ENCODE results near the gene IER3IP1. TPM values are rescaled to one million over a fixed set of nuclear protein-coding genes. Genes with fewer than 3 reads are reported as not detected.

Gene IER3IP1
- total and polyA plus RNA-seq, 2 of the 4 experiments (the other 2 are of a cell fraction), result 7.0 to 11.7 TPM

DNA sequence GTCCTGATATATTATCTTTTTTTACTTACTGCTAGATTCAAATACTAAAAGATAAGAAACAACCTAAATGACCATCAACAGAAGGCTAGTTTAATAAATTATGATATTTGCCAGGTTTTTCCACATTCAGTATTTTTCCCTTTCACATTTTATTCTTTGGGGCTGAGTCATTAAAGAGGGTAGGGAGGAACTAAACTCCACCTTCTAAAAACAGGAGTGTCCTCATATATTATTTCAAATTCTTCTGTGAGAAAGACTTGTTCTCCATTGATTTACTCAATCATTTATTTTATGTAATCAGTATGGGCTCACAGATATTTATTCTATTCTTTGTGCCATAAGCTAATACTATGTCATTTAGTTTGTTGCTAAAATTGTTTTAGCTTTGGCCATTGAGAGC, 34.9 kb downstream of the IER3IP1 start:
- no peak overlapping the region for H2BK5ac ChIP-seq (ENCODE audit: low read depth, low read length, poor library complexity, severe bottlenecking)
- H3K9ac ChIP-seq (ENCODE audit: low read depth, low read length), result no peak overlapping the region
- no peak overlapping the region for H4K5ac ChIP-seq (ENCODE audit: low read depth, low read length)
- H4K20me1 ChIP-seq (ENCODE audit: insufficient read depth, low read length), result 0 out of 2 replicates have a peak, but pooled peaks cover 5% of the 10 kb centered on the region
- ChIA-PET CTCF (no interaction called here), POLR2A (ENCODE audit: unreplicated experiment) (no interaction called here)
- H3K56ac ChIP-seq (ENCODE audit: extremely low read depth, insufficient read depth, low read length), result no peak overlapping the region
- H3K23ac ChIP-seq (ENCODE audit: low read depth, low read length), result no peak overlapping the region
- H4K91ac ChIP-seq (ENCODE audit: insufficient read depth, low read depth, low read length), result no peak overlapping the region
- no peak overlapping the region for H3K14ac ChIP-seq (replicated peaks; ENCODE audit: low read depth, low read length)
- H2AK5ac ChIP-seq (ENCODE audit: low read depth, low read length), result no peak overlapping the region
- no TSS peak for BruUV-seq (replicated peaks)
- no peak overlapping the region for H3K4me3 ChIP-seq (ENCODE audit: insufficient read depth, low read depth, low read length)
- no peak overlapping the region for H2BK20ac ChIP-seq (ENCODE audit: low read depth, low read length)
- H3K9me3 ChIP-seq (ENCODE audit: control insufficient read depth, insufficient read depth, low read length), result no peaks in the 10 kb centered on the region
- no peak overlapping the region for H3K27ac ChIP-seq (ENCODE audit: insufficient read depth, low read length)
- H3K4me1 ChIP-seq (ENCODE audit: control insufficient read depth, insufficient read depth, low read length), result no peaks in the 10 kb centered on the region
- no peak for TF ChIP-seq MAFK (IDR thresholded peaks at IDR 0.05; ENCODE audit: low read depth, low read length)
- no peak for TF ChIP-seq CHD1 (IDR thresholded peaks at IDR 0.05; ENCODE audit: low read depth, low read length)
- no peak for TF ChIP-seq CEBPB (IDR thresholded peaks at IDR 0.05; ENCODE audit: low read depth, low read length)
- TF ChIP-seq FOS (IDR thresholded peaks at IDR 0.05; ENCODE audit: low read depth, low read length), result no peak
- no peak for TF ChIP-seq RAD21 (IDR thresholded peaks at IDR 0.05; ENCODE audit: low read length)
- TF ChIP-seq, protein P1, sequence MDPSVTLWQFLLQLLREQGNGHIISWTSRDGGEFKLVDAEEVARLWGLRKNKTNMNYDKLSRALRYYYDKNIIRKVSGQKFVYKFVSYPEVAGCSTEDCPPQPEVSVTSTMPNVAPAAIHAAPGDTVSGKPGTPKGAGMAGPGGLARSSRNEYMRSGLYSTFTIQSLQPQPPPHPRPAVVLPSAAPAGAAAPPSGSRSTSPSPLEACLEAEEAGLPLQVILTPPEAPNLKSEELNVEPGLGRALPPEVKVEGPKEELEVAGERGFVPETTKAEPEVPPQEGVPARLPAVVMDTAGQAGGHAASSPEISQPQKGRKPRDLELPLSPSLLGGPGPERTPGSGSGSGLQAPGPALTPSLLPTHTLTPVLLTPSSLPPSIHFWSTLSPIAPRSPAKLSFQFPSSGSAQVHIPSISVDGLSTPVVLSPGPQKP (IDR thresholded peaks at IDR 0.05; ENCODE audit: borderline replicate concordance, low read depth, low read length), result no peak
- TF ChIP-seq BHLHE40 (IDR thresholded peaks at IDR 0.05; ENCODE audit: low read depth, low read length), result no peak
- no peak overlapping the region for H4K8ac ChIP-seq (ENCODE audit: low read depth in 2 of 2, low read length in 2 of 2)
- H3K9me1 ChIP-seq (ENCODE audit: insufficient read depth, low read length), result peaks cover 3% of the 10 kb centered on the region; the same call in 1 of the 2 replicates
- no peak overlapping the region for H2BK15ac ChIP-seq (ENCODE audit: low read depth, low read length)
- no peak overlapping the region for H2AFZ ChIP-seq (replicated peaks; ENCODE audit: low read length, poor library complexity)
- 0 out of 2 replicates have a peak, but pooled peaks cover 1% of the 10 kb centered on the region for H3K36me3 ChIP-seq (ENCODE audit: control insufficient read depth, insufficient read depth, low read length)
- in situ Hi-C loops (cut with MboI; ENCODE audit: low sequenced_read_pairs) (no loop called here), intact Hi-C loops (cut with micrococcal nuclease) (no loop called here), dilution Hi-C loops (cut with HindIII; ENCODE audit: low sequenced_read_pairs, unreplicated experiment) (no loop called here)
- no peak overlapping the region for H3K18ac ChIP-seq (ENCODE audit: low read depth, low read length)
- no peak overlapping the region for H3K4me2 ChIP-seq (ENCODE audit: low read depth, low read length)
- no peak for DNase-seq
- no peak overlapping the region for H3K4ac ChIP-seq (ENCODE audit: low read depth, low read length)
- peaks cover 12 to 35% of the 10 kb centered on the region in 2 experiments for H3K79me1 ChIP-seq (ENCODE audit: low read depth in 1 of 2, low read length in 2 of 2)
- no peak overlapping the region for H2BK120ac ChIP-seq (ENCODE audit: low read depth, low read length)
- no peak overlapping the region for H2AK9ac ChIP-seq (replicated peaks; ENCODE audit: low read depth, low read length, poor library complexity)
- ATAC-seq (ENCODE audit: low read depth), result no peak
- H3K27me3 ChIP-seq (ENCODE audit: control insufficient read depth, insufficient read depth, low read length), result no peaks in the 10 kb centered on the region

All from IMR-90 (cell line).